NB4 (cell line): ENCODE results near the gene FITM1.

Source experiments
- CTCF ChIP-seq: IDR thresholded peaks from one replicate; pipeline ENCODE4 v1.5.1; 2012; ENCODE audit warnings: low read depth, low read length
- MAX ChIP-seq: IDR thresholded peaks from 2 replicates; pipeline ENCODE4 v1.6.1; 2011; ENCODE audit warnings: low read depth, low read length
- MYC ChIP-seq: IDR thresholded peaks from 2 replicates; pipeline ENCODE4 v1.6.1; 2011; ENCODE audit warnings: low read depth, low read length
- POLR2A ChIP-seq: IDR thresholded peaks from 2 replicates; pipeline ENCODE4 v1.6.1; 2011; ENCODE audit warnings: mild to moderate bottlenecking; ENCODE audit not compliant: insufficient read length; ENCODE audit errors: extremely low read depth

GRCh38 chr14:24126939-24127338 is 3.5 kb upstream of the FITM1 start:
- TF ChIP-seq POLR2A = no peak
- no peak for TF ChIP-seq CTCF
- no peak for TF ChIP-seq MAX
- TF ChIP-seq MYC = no peak
